GM19238 (cell line): ENCODE results near the gene GOLGA1.
A peak's percentile ranks its signal among the peaks of the same experiment; 100 is the strongest.
"Not testable (repeated sequence)": the region's sequence is repeated elsewhere in the genome, so short reads cannot be mapped to it uniquely, and the experiment has no call there.

Source experiments
- DNase-seq: peaks from one replicate; pipeline ENCODE4 v3.0.0; 2011; ENCODE audit warnings: low spot score; ENCODE audit not compliant: insufficient read length

Gene GOLGA1, protein sequence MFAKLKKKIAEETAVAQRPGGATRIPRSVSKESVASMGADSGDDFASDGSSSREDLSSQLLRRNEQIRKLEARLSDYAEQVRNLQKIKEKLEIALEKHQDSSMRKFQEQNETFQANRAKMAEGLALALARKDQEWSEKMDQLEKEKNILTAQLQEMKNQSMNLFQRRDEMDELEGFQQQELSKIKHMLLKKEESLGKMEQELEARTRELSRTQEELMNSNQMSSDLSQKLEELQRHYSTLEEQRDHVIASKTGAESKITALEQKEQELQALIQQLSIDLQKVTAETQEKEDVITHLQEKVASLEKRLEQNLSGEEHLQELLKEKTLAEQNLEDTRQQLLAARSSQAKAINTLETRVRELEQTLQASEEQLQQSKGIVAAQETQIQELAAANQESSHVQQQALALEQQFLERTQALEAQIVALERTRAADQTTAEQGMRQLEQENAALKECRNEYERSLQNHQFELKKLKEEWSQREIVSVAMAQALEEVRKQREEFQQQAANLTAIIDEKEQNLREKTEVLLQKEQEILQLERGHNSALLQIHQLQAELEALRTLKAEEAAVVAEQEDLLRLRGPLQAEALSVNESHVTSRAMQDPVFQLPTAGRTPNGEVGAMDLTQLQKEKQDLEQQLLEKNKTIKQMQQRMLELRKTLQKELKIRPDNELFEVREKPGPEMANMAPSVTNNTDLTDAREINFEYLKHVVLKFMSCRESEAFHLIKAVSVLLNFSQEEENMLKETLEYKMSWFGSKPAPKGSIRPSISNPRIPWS

DNA sequence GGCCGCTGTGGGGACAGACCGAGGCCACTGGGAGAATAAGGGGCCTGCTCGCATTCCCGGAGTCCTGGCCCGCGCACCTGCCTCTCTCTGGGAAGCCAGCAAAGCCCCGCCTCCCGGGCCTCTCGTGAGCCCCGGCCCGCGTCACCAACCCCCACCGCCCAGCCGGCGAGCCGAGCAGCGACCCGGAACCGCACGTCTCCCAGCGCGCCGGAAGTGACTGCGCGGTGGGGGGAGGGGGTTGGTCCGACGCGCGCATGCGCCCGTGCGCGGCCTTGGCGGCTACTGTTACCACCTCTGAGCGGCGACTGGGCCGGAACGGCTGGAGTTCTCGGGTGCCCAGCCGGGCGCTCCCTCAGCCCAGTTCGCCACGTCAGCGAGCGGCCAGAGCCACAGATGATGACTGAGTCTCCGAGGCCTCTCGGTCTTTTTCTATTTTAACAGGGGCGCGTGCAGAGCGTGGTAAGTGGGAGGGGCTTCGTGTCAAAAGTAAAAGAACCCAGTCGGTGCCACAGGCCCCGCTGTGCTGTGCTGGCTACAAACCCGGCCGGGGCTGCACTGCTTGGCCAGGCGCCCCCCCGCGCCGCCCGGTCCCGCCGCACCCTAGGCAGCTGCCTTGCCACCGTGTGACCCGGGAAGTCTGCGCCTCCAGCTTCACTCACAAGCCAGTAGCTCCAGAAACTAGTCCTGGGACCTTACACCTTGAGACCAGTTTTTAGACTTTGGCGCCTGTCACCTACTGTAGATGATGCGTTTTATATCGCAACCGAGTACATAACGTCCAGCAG is at the start of gene GOLGA1:
GOLGA1 (minus strand) TSS at position 190 of the 785 bp plus-strand sequence. CDS start 2,372 bp downstream, outside the sequence.
- DNase-seq, result peak; percentile 87

DNA sequence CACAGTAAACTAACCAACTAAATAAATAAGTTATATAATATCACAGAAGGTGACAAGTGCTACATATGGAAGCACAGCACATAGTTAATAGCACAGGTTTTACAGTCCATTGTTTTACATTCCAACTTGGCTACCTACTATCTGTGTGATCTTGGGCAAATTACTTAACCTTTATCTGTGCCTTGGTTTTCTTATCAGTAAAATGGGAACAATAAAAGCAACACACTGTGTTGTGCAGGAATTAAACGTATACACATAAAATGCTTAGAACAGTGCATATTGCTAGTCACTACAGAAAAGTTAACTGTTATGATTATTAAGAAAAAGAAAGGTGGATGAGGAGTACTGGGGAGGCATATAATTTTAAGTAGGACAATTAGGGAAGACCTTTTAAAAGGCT is 42.8 kb upstream of the GOLGA1 start:
- no peak for DNase-seq

DNA sequence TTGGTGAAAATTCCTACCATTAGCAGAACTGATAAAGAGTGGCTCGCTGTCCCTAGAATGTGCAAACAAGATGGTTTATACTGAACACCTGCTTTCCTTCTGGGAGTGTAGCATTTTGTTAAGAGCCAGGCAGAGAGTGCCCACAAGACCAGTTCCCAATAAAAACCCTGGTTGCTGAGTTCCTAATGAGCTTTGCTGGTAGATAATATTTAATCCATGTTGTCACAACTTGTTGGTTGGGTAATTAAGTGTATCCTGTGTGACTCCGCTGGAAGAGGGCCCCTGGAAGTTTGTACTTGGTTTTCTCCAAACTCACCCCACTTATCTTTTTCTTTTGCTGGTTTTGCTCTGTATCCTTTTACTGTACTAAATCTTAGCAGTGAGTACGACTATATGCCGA is 39.5 kb upstream of the GOLGA1 start:
- no peak for DNase-seq

DNA sequence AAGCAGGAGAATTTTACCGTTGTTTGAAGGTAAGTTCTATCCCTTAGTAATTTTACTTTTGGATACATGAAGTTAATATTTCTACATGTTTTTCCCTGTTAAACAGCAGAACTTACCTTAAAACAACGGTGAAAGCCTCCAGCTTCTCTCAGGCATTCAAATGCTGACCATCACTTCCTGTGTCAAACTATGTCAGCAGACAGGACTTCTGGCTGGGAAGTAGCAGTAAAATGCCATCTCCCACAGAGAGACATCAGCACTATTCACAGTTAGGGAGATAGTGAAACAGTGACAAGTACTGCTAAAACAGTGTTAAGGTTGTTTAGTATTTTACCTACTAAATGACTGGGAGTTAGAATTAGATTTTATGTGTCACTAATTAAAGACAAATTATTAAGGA is 34.2 kb upstream of the GOLGA1 start:
- DNase-seq, result no peak

DNA sequence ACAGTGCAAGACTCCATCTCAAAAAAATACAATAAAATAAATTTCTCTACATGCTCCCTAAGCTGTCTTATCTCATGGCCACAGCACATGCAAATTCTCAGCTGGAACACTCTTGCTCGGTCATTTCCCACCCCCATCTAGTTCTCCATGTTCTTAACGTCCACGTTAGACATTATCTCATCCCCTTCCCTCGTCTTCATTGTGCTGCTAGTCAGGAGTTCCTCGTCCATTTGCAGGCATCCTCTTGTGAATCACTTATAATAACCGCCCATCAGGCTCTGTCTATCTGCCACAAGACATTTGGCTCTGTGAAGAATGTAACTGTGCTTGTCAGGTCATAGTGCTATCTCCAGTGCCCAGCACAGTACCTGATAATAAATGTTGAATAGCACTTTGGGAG is 32.9 kb upstream of the GOLGA1 start:
- no peak for DNase-seq

DNA sequence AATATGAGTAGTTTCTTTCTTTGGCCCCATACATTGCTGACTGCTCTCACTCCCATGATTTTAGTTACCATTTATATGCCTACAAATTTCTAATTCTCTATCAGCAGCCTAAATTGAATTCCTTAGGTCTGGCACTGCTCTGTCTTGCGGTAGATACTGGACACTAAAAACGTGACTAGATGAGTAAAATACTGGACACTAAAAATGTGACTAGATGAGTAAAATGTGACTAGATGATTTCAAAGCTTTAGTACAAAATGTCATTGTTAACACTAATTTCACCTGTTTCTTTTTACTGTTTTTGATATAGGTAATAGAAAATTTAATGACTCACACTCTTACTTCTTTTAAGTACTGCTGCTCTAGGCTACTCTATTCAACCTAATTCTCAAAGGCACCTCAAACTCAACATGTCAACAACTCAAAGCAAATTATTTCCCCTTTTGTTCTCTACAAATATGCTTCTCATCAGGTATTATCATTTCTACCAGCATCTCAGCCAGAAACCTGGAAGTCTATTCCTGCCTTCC is 31.4 kb upstream of the GOLGA1 start:
- no peak for DNase-seq

DNA sequence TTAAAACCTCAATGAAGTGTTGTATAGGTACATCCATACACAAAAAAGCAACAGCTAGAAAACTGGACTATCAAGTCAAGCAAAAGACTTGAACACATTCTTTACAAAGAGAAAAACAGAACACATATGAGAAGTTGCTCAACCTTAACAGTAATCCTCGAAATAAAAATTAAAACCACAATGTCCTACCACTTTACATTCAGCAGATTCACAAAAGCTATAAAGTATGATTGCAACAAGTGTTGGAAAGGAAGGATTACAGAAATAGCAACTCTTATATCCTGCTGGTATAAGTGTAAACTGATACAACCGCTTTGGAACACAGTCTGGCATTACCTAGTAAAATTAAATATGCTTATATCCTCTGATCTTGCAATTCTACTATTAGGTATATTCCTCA is 28.5 kb upstream of the GOLGA1 start:
- DNase-seq, result no peak

DNA sequence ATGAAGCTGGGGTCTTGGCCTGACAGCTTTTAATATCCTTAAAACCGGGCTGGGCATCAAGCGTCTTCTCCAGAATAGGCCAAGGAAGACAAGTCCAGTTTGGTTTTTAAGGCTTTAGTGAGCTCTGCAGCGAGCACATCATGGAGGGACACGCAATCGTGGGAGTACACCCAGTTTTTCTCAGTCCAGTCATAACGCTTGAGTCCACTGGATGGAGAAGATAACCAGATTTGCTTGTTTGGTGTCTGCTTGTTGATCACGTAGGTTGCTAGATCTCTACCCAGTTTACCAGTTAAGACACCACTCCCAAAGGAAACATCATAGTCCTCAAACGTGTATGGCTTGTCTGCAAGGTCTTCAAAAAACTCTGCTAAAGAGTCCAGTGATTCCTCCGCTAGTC is 27.4 kb upstream of the GOLGA1 start:
- no peak for DNase-seq

DNA sequence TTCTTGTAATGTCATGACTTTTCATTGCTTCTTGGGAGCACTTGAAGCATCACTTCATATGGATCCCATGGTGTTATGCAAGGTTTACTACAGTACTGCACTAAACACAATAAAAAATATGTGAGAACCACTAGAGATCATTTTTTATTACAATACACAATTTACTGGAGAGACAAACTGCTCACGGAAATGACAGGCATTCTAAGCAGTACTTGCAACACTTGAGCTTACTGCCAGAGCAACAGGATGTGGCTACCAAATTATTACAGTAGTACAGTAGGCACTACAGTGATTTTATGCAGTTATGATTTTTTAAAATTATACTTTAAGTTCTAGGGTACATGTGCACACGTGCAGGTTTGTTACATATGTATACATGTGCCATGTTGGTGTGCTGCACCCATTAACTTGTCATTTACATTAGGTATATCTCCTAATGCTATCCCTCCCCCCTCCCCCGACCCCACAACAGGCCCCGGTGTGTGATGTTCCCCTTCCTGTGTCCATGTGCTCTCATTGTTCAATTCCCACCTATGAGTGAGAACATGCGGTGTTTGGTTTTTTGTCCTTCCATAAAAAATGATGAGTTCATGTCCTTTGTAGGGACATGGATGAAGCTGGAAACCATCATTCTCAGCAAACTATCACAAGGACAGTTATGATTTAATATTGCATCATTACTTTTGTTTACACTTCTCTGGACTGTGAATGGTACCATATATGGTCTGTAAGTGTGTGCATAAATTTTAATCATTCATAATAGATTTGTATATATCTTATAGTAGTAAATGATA is 25.1 kb upstream of the GOLGA1 start:
- DNase-seq, result not testable (repeated sequence)

DNA sequence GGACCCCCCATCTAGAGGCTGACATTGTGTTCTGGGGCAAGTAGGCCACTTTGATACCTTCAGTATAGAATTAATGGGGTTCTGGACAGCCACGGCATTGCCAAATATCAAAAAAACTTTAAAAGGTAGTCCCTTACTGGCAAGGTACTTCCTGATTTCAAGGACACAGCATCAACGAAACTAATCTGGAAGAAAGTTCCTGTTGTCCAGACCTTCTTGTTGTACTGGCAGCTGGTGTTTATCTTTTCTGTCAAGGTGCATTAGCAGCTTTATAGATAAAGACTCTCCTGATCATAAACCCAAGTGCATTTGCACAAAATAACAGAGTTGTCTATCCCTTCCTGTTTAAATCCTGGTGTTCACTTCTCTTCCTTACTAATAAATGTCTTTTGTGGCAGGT is 23.7 kb upstream of the GOLGA1 start:
- no peak for DNase-seq

DNA sequence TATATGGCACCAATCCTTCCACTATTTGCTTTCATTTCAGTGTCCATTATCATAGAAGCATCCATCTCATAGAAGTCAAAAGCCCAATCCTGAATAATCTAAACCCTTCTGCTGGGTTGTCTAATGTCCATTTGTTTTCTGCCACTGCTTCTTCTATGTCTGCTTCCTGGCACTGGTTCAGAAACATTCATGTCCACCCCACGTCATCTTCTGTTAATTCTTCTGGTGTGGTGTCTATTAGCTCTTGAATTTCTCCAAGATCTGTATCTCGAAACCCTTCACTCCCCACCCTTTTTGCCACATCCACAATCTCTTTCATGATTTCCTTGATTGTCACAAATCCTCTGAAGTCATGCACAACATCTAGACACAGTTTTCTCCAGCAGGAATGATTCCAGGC is 23.2 kb upstream of the GOLGA1 start:
- DNase-seq, result no peak

DNA sequence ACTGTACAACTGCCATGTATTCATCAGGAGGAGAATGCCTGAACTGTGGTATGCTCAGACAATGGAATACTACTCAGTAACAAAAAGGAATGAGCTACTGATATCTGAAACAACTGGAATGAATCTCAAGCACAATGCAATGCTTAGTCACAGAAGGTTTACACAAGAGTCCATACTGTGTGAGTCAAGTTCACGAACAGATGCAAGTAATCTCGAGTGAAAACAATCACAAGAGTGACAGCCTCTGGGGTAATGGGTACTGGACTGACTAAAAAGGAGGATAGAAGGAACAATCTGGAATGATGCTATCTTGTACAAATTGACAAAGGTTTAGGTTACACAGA is 19.5 kb upstream of the GOLGA1 start:
- no peak for DNase-seq

DNA sequence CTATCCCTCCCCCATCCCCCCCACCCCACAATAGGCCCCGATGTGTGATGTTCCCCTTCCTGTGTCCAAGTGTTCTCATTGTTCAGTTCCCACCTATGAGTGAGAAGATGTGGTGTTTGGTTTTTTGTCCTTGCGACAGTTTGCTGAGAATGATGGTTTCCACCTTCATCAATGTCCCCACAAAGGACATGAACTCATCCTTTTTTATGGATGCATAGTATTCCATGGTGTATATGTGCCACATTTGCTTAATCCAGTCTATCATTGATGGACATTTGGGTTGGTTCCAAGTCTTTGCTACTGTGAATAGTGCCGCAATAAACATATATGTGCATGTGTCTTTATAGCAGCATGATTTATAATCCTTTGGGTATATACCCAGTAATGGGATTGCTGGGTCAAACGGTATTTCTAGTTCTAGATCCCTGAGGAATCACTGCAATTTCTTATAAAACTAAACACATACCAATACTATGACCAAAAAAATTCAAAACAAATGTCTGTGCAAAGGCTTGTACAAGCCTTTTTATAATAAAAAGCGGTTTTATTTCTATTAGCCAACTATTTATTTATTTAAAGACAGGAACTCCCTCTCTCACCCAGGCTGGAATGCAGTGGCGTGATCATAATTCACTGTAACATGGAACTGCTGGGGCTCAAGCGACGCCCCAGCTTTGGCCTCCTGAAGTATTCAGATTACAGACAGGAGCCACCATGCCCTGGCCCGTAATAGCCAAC is 19.0 kb upstream of the GOLGA1 start:
- DNase-seq, result not testable (repeated sequence)

DNA sequence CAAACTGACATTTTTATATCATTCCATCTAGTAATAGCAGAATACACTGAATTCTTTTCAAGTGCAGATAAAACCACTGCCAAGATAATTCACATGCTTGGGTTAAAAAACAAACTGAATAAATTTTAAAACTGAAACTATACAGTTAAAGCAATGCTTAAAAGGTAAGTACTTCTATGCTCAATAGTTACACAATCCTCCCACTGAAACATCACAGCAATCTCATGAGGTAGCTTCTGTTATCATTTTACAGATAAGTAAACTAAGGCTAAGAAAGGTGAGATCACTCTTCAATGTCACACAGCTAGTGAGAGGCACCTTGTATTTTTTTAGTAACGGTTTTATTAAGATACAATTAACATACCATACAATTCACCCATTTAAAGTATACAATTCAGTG is 13.4 kb upstream of the GOLGA1 start:
- no peak for DNase-seq

DNA sequence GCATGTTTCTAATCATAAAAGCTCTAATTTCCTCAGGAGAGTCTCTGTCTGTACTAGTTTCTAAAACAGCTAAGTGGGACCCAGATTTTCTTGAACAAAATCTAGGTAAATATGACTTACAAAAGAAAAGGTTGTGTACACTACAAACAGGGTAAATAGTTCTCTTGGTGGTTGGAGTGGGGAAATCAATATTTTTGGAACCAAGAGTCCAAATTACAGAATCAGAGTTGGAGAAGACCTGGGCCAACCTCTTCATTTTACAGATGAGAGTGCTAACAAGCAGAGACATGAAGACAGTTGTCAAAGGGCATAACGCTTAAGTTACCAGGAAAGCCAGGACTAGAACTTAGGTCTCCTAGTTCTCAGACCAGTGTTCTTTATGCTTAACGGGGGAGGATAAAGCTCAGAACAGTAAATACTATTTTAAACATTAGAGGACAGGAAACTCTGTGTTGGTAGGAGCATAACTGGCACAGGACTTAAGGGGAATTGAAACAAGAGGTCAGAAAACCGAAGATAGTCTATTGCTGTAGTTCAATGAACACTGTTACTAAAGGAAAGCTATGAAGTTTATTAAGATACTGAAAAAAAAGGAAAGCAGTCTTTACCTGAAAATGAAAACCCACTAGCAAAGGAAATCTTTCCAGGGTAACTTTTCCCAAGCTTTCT is 9.3 kb upstream of the GOLGA1 start:
- DNase-seq, result no peak

DNA sequence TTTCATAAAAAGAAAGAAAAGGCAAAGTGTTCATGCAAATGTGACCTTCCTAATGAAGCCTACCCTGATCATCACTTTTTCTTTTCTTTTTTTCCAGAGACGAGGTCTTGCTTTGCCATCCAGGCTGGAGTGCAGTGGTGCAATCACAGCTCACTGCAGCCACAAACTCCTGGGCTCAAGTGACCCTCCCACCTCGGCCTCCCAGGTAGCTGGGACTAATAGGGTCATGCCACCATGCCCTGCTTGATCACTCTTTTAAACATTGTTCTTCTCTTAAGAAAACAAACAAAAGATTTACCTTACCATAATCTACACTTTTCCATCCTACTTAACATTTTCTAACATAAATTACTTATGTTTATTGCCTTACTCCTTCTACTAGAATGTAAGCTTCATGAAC is 8.5 kb upstream of the GOLGA1 start:
- no peak for DNase-seq

DNA sequence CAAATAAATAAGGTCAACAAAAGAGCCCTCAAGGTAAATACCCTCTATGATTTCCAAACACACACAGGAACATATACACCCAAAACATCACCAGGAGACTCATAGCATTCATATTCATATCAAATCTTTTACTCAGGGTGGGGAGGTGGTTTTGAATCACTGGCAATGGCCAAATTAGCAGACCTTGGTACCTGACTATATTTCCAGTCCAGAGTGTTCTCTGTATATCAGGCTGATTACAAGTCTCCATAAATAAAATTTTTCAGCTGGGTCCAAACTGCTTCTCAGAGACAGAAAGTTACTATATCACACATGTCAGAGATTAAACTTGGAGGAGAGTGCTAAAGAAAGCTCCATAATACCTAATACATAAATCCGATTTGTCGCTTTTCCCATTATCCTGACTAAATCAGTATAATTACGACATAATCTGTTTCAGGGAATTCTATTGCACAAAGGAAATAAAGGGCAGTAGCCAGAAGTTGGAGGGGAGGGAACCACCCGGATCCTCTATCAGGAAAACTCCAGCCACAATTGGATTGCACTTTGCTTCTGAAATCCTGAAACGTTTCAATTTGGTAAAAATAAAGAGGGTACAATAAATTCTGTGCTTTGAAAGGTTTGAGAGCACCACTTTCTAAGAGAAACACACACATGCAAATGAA is 7.0 kb upstream of the GOLGA1 start:
- no peak for DNase-seq

DNA sequence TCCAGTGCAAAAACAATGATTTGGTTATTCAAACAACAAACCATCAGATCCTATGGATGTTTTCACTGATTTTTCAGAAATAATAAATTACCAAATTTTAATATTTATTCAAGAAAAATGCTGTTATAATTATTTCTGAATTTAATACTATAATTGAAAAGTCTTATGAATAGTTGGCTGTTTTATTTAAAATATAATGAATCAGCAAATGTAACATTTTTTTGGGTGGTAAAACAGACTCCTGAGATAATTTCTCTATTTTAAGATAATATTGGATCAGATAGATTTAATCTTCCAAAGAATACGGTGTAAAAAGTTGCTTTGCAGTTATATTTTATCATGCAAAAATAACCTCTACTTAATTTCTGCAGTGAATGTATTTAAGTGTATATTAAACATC is 5.3 kb upstream of the GOLGA1 start:
- no peak for DNase-seq
